NCI-H226 (cell line): Measurements from ENCODE around the gene ZNF524.

Experiments used
- DNase-seq: peaks from one replicate; pipeline ENCODE4 v3.0.0-alpha.2; 2015

The ZNF524 gene

DNA sequence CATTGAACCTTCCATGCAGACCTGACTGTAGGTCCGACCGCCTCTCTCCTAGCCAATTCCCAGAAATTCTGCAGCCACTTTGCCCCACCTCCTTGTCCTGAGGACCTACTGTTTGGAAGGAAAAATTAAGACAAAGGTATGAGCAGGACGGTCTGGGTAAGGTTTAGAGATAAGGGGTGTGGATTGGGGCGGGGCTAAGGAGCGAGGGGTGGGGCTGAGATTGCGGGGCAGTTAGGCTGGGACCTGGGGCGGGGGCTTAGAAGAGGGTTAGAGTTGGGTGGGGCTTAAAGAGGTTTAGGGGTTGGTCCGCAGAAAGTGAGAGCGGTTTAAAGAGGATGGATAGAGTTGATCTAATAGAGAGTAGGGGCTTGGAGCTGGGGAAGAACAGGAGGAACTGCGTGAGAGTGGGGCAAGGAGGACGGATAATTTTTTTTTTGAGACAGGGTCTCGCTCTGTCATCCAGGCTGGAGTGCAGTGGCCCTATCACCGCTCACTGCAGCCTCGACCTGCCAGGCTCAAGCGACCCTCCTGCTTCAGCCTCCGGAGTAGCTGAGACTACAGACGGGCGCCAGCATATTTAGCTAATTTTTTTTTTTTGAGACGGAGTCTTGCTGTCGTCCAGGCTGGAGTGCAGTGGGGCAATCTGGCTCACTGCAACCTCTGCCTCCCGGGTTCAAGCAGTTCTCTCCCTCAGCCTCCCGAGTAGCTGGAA lies 3.6 kb downstream of the ZNF524 start:
- no peak for DNase-seq

DNA sequence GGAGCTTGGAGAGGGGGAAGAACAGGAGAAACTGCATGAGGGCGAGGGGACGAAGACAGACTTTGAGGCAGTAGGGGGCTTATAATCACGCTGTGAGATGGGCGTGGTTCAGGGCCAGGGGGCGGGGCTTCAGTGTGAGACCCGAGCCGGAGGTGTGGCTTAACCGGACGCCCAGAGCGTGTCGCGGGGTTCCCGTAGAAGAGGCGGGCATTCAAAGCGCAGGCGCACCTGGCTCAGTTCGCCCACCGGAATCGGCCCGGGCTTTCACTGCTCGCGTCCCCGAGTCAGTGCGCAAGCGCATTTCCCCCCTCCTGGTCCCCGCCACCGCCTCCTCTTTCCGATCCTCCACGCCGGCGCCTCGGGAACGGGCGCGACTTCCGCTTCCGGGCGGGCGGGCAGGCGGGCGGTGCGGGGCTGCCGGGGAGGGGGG lies 5.1 kb downstream of the ZNF524 start:
- DNase-seq: peak; percentile 99

DNA sequence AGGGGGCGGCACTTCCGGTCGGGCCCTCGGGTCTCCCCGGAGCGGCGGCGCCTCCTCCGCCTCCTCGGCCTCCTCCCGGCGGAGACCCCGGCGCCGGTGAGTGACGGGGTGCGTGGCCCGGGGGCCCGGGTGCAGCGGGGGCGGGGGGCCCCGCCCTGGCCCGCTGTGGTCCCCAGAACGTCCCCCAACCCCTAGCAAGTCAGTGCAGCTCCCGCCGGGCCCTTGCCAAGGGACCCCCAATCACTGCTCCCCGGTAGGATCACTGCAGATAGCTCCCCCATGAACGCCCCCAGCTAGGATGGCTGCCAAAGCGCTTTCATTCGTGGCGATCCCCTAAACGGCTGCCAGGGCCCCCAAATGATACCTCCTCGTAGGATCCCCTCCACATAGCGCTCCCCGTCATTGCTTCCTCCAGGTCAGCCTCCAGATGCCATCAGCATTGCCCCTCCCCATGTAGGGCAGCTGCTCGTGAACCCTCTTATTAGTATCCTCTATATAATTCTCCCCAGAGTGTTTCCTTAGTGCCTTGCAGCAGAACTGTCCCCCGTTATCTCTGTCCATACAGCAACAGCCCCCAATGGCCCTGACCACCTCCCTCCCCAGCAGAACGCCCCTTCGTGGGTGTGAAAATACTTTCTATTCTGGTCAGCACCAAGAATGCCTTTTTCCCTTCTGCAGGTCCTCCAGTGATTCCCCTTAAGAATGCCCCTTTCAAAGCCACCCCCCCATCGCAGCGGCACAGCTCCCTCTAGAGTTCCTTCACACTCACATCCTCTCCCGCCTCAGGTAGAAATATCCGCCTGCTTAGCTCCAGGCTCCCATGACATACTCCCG lies 5.8 kb downstream of the ZNF524 start, which contains the start of gene ZNF865:
Gene ZNF865, plus strand, starts transcription at position 11 of the 834 bp plus-strand sequence. CDS start 7,972 bp downstream, outside the sequence.
- DNase-seq: peak; percentile 90

DNA sequence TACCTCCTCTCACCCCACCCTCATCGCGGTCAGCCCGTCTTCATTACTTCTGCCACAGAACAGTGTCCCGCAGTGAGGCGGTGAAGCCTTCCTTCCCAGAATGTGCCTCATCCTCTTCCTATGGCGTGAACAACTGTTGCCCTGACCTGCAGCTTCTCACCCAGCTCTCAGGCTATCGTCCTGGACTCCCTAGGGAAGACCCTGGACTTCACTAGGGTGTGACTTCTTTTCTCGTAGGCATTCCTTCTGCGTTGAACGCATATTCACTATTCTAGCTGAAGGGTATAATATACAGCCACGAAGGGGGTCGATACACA lies 6.3 kb downstream of the ZNF524 start:
- no peak for DNase-seq

DNA sequence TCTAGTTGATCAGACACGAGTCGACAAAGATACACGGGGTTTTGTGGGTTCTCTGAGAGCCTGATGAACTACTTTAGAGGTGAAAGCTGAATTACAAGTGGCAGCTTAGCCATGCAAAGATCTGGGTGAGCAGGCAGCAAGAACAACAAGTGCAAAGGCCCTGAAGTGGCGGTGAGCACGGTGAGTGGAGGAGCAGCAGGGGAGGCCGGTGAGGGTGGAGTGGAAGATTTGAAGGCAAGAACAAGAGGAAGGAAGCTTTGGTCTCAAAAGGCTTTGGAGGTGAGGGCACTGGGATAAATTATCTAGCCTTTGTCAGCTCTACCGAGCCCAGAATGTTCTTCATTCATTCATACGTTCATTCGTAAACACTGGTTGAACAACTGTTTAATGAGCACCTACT lies 6.7 kb downstream of the ZNF524 start:
- no peak for DNase-seq

DNA sequence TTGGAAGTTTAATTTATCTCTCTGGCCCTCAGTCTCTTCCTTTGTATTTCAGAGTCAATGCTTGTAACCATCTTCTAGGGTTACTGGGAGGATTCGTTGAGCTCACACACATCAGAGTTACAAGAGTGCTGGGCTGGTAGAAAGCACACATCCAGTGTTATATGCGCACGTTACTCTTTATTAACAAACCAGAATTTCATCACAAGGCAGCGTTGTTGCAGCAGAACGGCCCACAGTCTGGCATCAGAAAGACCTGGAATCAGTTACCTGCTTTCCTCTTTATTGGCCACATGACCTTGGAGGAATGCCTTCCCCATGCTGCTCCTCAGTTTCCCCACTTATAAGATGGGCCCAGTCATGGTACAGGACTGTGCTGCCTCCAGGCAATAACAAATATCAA lies 9.2 kb downstream of the ZNF524 start:
- no peak for DNase-seq

DNA sequence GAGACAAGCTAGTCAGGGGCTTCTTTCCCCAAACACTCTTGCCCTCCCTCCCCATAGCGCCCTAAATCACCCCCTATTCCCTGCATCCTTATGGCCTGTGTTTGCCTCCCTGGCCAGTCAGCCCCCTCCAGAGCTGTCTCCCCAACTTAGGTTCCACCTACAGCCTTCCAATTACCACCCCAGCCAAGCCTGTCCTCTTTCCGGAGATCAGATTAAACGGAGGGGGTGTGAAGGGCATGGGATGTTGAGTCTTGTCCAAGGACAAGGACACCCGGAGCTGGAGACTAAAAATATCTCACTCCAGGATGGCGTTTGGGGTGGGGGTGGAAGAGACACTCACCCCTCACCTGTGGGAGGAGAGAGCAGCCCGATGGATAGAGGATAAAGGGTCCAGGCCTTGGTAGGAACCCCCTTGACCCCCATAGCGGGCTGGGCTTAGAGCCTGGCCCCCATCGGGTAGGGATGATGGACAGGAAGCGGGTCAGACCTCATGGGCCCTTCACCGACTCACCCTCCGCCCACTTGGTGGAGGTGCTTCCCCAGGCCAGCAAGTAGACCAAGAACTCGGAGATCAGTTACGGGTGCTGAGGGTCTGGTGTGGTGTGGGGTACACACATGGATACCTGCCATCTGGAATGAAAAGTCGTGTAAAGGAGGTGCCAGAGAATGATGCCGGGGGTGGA lies 11.4 kb downstream of the ZNF524 start:
- no peak for DNase-seq

DNA sequence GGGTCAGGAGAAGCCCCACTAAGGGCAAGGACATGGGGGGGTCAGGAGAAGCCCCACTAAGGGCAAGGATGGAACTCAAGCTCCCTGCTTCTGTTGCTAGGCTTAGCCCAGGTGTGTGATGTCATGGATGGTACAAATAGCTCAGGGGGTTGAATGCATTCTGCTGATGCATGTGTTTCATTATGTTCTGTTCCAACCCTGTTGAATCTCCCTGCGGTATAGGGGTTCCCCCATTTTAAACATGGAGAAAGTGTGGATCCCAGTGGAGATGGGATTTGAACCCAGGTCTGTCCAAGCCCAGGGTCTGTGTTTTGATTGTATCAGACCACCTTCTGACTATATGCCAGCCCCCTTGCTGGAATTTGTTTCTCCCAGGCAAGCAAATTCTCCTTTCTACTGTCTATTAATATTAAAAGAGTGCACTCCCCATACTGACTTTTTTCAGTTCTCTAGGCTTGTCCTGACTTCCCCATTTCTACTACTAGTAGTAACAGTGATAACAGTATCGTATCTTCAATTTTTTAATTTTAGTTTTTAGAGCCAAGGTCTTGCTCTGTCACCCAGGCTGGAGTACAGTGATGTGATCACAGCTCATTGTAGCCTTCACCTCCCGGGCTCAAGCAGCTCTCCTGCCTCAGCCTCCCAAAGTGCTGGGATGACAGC lies 12.0 kb downstream of the ZNF524 start:
- DNase-seq: no peak

DNA sequence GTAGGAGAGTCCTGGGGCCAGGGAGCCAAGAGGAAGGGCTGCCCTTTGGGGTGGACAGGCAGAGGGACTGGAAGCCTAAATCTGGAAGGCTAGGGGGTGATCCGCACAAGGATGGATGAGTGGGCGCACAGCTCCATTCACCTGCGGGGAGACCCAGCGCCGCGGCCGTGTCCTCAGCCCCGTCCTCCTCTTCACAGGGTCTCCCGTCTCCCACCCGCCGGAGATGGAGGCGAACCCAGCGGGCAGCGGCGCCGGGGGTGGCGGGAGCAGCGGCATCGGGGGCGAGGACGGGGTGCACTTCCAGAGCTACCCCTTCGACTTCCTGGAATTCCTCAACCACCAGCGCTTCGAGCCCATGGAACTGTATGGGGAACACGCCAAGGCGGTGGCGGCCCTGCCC lies 13.3 kb downstream of the ZNF524 start:
- DNase-seq: no peak

DNA sequence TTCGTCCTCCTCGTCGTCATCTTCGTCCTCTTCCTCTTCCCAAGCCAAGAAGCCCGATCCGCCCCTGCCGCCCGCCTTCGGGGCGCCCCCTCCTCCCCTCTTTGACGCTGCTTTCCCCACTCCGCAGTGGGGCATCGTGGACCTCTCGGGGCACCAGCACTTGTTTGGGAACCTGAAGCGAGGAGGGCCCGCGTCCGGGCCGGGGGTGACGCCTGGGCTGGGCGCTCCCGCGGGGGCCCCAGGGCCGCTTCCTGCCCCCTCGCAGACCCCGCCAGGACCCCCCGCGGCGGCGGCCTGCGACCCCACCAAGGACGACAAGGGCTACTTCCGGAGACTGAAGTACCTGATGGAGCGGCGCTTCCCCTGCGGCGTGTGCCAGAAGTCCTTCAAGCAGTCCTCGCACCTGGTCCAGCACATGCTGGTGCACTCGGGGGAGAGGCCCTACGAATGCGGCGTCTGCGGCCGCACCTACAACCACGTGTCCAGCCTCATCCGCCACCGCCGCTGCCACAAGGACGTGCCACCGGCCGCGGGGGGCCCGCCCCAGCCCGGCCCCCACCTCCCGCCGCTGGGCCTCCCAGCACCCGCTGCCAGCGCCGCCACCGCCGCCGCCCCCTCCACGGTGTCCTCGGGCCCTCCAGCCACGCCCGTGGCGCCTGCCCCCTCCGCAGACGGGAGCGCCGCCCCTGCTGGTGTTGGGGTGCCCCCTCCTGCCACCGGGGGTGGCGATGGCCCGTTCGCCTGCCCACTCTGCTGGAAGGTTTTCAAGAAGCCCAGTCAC lies 14.0 kb downstream of the ZNF524 start:
- DNase-seq: no peak

DNA sequence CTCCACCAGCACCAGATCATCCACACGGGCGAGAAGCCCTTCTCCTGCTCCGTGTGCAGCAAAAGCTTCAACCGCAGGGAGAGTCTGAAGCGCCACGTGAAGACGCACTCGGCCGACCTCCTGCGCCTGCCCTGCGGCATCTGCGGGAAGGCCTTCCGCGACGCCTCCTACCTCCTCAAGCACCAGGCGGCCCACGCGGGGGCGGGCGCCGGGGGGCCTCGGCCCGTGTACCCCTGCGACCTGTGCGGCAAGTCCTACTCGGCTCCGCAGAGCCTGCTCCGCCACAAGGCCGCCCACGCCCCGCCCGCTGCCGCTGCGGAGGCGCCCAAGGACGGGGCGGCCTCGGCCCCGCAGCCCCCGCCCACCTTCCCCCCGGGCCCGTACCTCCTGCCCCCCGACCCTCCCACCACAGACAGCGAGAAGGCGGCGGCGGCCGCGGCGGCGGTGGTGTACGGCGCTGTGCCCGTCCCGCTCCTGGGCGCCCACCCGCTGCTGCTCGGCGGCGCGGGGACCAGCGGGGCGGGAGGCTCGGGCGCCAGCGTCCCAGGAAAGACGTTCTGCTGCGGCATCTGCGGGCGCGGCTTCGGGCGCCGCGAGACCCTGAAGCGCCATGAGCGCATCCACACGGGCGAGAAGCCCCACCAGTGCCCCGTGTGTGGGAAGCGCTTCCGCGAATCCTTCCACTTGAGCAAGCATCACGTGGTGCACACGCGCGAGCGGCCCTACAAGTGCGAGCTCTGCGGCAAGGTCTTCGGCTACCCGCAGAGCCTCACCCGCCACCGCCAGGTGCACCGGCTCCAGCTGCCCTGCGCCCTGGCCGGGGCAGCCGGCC lies 14.8 kb downstream of the ZNF524 start:
- DNase-seq: no peak

DNA sequence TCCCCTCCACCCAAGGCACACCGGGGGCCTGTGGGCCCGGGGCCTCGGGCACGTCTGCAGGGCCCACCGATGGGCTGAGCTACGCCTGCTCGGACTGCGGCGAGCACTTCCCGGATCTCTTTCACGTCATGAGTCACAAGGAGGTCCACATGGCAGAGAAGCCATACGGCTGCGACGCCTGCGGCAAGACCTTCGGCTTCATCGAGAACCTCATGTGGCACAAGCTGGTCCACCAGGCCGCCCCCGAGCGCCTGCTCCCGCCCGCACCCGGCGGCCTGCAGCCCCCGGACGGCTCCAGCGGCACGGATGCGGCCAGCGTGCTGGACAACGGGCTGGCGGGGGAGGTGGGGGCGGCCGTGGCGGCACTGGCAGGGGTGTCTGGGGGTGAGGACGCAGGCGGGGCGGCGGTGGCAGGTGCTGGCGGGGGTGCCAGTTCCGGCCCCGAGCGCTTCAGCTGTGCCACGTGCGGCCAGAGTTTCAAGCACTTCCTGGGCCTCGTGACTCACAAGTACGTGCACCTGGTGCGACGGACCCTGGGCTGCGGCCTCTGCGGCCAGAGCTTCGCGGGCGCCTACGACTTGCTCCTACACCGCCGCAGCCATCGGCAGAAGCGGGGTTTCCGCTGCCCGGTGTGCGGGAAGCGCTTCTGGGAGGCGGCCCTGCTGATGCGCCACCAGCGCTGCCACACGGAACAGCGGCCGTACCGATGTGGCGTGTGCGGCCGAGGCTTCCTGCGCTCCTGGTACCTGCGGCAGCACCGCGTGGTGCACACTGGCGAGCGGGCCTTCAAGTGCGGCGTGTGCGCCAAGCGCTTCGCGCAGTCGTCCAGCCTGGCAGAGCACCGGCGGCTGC lies 15.7 kb downstream of the ZNF524 start:
- no peak for DNase-seq

DNA sequence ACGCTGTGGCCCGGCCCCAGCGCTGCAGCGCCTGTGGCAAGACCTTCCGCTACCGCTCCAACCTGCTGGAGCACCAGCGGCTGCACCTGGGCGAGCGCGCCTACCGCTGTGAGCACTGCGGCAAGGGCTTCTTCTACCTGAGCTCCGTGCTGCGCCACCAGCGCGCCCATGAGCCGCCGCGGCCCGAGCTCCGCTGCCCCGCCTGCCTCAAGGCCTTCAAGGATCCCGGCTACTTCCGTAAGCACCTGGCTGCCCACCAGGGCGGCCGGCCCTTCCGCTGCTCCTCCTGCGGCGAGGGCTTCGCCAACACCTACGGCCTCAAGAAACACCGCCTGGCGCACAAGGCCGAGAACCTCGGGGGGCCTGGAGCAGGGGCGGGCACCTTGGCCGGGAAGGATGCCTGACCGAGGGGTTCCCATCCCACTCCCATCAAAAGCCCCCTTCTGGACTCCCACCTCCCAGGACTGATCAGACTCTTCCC lies 16.3 kb downstream of the ZNF524 start:
- DNase-seq: no peak

DNA sequence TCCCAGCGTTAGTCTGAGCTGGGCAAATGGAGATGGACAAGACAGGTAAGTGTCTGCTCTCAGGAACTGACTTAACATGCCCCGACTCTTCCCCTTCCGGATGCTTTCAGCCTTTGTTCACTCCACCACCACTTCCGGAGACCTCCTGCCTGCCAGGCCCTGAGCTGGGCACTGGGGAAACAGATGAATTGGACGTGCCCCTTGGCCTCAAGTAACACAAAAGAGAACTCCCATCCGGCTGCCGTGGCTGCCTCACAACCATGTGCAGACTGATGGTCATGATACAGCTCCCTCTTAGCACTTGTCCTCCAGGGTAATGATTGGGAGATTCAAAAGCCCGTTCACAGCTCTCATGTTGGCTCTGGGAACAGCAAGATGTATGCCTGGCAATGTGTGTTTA lies 17.3 kb downstream of the ZNF524 start:
- DNase-seq: no peak

DNA sequence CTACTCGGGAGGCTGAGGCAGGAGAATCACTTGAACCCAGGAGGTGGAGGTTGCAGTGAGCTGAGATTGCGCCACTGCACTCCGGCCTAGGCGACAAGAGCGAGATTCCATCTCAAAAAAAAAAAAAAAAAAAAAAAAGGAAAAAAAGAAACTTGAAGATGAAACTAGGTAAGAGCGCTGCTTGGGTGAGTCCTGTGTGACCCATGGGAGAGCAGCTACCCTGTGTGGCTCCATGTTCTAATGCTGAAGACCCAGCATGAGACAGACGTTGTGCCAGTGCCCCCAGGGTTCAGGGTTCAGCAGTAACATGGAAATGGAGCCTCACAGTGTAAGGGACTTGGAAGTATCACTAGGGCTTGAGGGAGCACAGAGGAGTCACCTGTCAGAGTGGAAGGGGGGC lies 18.3 kb downstream of the ZNF524 start:
- no peak for DNase-seq

DNA sequence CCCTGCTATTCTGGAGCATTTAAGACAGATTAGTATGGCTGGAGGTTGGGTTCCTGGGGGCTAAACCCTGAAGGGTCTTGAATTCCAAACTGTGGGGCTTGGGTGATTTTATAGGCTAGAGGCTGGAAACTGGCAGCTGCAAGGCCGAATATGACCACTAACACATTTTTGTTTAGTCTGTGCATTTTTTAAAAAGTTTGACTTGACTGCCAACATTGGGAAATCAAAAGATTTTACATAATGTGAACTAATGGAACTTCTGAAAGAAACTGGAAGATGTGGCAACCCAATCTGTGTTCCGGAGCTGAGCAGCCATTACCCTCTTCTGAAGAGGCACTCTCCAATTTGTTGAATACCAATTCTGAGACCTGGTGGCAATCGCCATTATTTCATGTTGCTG lies 19.2 kb downstream of the ZNF524 start:
- no peak for DNase-seq

DNA sequence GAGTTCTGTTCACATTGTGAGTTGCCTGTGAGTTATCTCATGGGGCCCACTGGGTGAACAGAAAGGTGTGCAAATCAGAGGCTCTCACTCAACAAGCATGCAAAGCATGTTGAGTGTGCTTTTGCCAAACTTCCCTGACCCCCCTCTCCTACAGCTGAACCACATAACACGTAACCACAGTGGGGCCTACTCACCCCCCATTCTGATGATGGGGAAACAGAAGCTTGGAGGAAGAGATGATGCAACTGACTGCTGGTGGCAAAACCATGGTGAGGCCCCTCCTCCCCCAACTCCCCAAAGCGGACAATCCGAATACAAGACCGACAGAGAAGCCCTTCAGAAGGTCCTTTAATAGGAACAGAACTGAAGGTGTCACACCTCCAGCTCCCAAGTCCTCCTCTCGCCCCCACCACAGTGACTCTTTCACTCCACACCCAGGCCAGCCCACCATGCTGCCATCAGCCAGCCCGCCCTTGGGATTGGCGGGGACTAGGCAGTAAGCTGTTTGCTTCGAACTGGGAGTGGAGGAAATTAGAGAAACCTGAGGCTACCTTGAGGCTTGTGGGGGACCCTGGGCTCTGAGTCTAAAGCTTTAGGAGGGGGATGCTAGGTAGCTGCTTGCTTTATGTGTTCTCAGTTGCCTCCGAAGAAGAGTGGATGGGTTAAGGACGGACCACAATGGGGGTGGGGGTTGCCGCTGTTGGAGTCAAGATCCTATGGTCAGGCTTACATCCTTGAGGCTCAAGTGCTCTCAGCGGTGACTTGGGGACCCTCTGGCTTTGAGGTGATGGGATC lies 20.5 kb downstream of the ZNF524 start:
- no peak for DNase-seq

DNA sequence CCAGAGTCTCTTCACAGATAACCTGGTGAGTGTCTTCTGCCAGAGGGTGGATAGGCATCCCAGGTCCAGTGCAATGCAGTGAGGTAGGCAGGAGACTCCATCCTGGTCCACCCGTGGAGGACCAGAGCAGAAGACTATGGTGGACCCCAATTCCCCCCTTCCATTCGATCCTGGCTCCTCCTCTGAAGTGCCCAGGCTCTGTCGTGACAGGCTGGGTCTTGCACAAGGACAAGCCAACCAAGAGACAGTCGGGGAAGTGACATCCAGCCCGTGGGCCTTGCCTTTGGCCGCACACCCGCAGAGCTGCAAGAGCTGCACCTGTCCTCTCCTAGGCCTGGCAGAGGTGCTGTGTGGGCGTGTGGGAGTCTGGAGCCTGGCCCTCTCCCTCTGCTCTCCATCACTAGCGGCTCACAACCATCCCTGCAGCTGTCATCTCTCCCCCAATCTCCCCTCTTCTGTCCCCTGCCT lies 21.2 kb downstream of the ZNF524 start:
- DNase-seq: no peak

DNA sequence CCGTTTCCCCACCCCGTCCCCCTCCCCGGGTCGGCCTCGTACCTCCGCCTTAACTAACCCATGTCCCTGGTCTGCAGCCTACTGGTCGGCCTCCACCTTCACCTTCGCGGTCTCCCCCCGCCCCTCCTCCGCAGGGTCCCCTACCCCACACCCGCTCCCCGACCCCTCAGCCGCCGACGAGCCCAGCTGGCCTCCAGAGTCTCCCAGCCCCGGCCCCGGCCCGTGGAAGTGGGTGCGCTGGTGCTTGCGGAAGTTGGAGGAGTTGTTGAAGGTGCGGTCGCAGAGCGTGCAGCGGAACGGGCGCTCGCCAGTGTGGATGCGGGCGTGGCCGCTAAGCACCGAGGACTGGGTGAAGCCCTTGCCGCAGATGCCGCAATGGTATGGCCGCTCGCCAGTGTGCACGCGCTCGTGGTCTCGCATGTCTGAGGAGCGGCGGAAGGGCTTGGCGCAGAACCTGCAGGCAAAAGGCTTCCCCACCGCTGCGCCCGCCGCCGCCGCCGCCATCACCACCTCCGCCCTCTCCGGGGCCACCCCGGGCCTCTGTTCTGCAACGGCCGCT lies 21.7 kb downstream of the ZNF524 start:
- no peak for DNase-seq
